Large intestine (tissue), 3 donors: ENCODE measurements around the gene FRMD3. TPM values are rescaled to one million over a fixed set of nuclear protein-coding genes. Genes with fewer than 3 reads are reported as not detected.

ENCODE experiments used
- DNase-seq, 2 donors: peaks; one replicate each; pipeline versions ENCODE4 v3.0.0 to v3.0.0-alpha.2; 2013
- H3K27ac ChIP-seq: one replicate; pipeline ENCODE4 v1.5.1; 2013; ENCODE audit warnings: low read length
- H3K27me3 ChIP-seq: 2 replicates; pipeline ENCODE4 v1.6.1; 2013; ENCODE audit warnings: low read length; ENCODE audit not compliant: control insufficient read depth, insufficient read depth
- H3K36me3 ChIP-seq: 2 replicates; pipeline ENCODE4 v1.6.1; 2013; ENCODE audit warnings: low read length; ENCODE audit not compliant: control insufficient read depth, insufficient read depth
- H3K4me1 ChIP-seq: one replicate; pipeline ENCODE4 v1.6.1; 2013; ENCODE audit warnings: low read length; ENCODE audit not compliant: control insufficient read depth, insufficient read depth
- H3K4me3 ChIP-seq: one replicate; pipeline ENCODE4 v1.5.1; 2013; ENCODE audit warnings: low read length
- H3K9me3 ChIP-seq: one replicate; pipeline ENCODE4 v1.6.1; 2013; ENCODE audit warnings: mild to moderate bottlenecking, low read depth, low read length, moderate library complexity; ENCODE audit not compliant: control insufficient read depth
- WGBS: methylation state at CpG from one replicate; pipeline ENCODE4 v1.1.5; 2013; ENCODE audit warnings: low lambda C conversion rate; ENCODE audit not compliant: insufficient coverage; 5-methylcytosine and 5-hydroxymethylcytosine counted together
- polyA plus RNA-seq: library from polyadenylated mRNA; unstranded; fragments of 120-200 nt; gene quantifications from one replicate; pipeline ENCODE4 v1.2.1, GENCODE V29; 2013

FRMD3 gene
- polyA plus RNA-seq, 1 donor = 4.4 TPM

DNA sequence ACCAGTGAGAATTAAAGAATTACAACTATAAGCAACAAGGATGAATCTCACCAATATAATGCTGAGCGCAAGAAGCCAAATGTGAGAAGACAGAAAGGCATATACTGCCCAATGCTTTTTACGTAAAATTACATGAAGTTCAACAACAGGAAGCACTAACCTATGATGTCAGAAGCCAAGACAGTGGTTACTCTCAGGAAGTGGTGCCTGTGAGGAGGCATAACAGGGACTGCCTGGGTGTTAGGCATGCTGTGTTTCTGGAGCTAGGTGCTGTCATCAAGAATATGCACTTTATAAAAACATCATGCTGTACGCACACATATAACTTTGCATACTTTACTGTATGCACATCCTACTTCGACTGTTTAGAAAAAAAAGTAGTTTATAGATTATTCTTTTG is 30.1 kb downstream of the FRMD3 start:
- DNase-seq = no peak
- no peak overlapping the region for H3K4me3 ChIP-seq
- H3K9me3 ChIP-seq = no peaks in the 10 kb centered on the region
- no CpG with 5 or more reads among the region's 4 CpGs for WGBS
- H3K27ac ChIP-seq = no peak overlapping the region
- no peaks in the 10 kb centered on the region for H3K4me1 ChIP-seq
- H3K27me3 ChIP-seq = no peaks in the 10 kb centered on the region
- H3K36me3 ChIP-seq = no peaks in the 10 kb centered on the region

DNA sequence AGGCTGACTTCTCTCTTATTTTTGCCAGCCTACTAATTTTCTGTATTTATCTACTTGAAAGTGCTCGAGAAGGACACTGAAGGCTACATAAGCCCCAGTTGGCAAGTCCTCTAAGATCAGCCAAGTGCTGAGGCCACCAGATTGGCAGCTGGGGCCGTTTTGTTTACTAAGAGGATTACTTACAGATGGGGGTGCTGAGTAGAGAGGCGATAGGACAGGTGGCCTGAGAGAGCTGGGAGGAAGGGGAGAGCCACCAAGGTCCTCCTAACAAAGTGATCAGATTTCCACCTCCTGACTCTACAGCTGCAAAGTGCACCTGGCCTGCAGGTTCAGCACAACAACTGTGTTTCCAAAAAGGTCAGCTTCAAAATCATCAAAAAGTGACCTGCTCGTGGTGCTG is 32.9 kb downstream of the FRMD3 start:
- no CpG with 5 or more reads among the region's 4 CpGs for WGBS

DNA sequence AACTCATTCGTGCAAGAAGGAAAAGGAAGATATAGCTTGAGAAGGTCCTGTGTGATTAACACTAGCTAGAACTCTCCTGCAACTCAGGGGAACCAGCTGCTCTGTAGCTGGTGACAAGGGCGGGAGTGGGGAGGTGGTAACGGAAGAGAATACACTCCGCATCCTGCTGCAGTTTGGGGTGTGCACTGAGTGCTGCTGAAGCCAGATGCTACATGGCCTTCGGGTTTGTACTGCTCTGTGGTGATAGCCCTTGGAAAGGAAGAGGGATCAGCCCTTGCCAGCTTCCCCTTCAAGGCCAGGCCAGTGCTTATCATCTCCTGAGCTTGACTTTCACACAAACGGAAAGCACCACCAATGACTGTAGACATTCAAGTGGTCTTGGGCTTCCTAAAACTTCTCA is 34.3 kb downstream of the FRMD3 start:
- Histone ChIP-seq H3K36me3 (no peaks in the 10 kb centered on the region), H3K4me3 (no peak overlapping the region), H3K4me1 (no peaks in the 10 kb centered on the region), H3K27me3 (no peaks in the 10 kb centered on the region), H3K27ac (no peak overlapping the region), H3K9me3 (no peaks in the 10 kb centered on the region)
- DNase-seq = no peak
- WGBS = no CpG with 5 or more reads among the region's 6 CpGs

More for the DNA sequence above, 32.9 kb downstream of the FRMD3 start:
- Histone ChIP-seq H3K9me3 (no peaks in the 10 kb centered on the region), H3K27ac (no peak overlapping the region), H3K27me3 (no peaks in the 10 kb centered on the region), H3K4me3 (no peak overlapping the region), H3K4me1 (no peaks in the 10 kb centered on the region), H3K36me3 (no peaks in the 10 kb centered on the region)
- no peak for DNase-seq

DNA sequence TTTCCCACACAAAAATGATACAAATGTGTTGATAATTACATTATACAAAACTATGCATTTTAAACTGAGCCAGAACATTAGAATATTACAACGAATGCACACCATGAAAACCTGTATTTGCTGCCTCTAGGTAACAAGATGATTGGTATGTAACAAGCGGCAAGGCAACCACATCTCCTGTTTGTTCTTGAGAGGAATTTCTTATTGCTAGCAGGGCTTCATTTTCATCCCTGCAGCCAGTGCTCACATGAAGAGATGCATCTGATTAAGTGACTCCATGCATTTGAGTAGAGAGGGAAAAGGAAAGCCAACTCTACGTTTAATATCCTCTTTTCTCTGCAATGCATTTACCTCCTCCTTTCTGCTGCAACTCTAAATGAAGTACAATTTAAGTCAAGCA is 36.6 kb downstream of the FRMD3 start:
- H3K4me3 ChIP-seq = no peak overlapping the region
- H3K4me1 ChIP-seq = no peaks in the 10 kb centered on the region
- H3K27me3 ChIP-seq = no peaks in the 10 kb centered on the region
- H3K9me3 ChIP-seq = no peaks in the 10 kb centered on the region
- no peak for DNase-seq
- H3K36me3 ChIP-seq = no peaks in the 10 kb centered on the region
- WGBS = 60% methylated on average over 1 of the region's 3 CpGs
- H3K27ac ChIP-seq = no peak overlapping the region

DNA sequence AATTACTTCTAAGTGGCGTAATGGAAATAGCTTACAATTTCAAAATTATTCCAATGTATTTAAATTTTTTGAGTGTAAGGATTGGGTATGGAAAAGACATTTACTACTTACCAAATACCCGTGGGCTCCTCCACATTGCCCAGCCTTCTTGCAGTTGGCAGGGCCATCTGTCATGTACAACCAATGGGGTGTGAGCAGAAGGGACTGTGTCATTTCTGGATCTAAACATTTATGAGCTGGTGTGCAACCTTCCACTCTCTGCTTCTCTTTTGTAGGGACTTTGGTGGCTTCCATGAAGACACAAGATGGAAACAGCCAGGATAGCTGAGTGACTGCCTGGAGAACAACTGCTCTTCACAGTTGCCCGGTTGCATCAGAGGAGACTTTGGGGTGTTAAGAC is 40.8 kb downstream of the FRMD3 start:
- H3K9me3 ChIP-seq = no peaks in the 10 kb centered on the region
- no peaks in the 10 kb centered on the region for H3K4me1 ChIP-seq
- DNase-seq = no peak
- no peaks in the 10 kb centered on the region for H3K27me3 ChIP-seq
- no peak overlapping the region for H3K27ac ChIP-seq
- no peaks in the 10 kb centered on the region for H3K36me3 ChIP-seq
- H3K4me3 ChIP-seq = no peak overlapping the region
- WGBS = 100% methylated on average over 1 of the region's 3 CpGs

DNA sequence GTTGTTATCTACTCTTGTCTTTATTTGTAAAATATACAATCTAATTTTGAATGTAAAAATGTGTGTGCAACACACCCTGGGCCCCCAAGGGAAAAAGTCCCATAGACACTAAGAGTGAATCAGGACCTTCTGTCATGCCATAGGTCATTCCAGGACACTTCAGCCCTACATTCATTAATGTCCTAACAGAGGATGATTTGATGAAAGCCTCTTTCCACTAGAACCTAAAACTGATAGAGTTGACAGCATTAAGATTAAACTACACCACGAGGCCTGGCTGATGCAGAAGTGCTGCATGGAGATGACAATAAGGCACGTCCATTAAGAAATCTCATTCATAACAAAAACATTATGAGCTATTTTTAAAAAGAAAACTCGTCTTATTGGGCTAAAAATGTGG is 46.2 kb downstream of the FRMD3 start:
- no CpG with 5 or more reads among the region's 3 CpGs for WGBS
- Histone ChIP-seq H3K9me3 (no peaks in the 10 kb centered on the region), H3K4me1 (no peaks in the 10 kb centered on the region), H3K36me3 (no peaks in the 10 kb centered on the region), H3K4me3 (no peak overlapping the region), H3K27me3 (no peaks in the 10 kb centered on the region), H3K27ac (no peak overlapping the region)
- no peak for DNase-seq

DNA sequence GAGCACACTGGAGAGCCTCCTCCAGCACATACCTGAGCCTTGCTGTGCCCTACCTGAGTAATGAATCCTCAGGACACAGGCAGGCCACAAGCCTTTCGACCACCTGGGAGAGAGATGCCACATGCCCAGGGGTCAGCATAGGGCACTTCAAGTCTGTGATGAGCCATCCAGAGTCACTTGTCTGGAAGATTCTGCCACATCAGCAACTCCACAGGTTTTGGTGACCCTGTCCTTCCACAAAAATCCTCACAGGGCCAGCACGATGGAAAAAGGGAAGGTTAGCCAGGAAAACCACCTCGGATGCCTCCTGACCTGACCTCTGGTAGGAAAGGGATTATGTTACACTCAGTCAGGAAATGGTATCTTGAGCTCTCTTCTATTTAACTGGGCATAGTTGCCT is 46.8 kb downstream of the FRMD3 start:
- no peak for DNase-seq
- H3K27me3 ChIP-seq = no peaks in the 10 kb centered on the region

DNA sequence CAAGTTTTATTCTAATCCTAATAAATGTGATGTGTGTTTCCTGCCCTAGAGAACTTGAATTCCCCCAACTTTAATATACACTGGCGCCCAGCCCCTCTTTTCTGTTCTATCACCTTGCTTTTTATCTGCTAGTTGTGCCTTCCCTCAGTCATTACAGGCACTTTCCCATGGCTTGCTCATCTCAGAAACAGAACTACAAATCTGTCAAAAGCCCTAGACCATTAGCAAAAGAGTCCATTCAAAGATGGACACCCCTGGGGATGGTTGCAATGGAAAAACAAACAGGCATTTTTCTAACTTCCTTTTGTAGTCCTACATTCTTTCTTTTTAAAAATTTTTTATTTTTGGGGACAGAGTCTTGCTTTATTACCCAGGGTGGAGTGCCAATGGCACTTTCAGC is 48.2 kb downstream of the FRMD3 start:
- no peak for DNase-seq
- no peaks in the 10 kb centered on the region for H3K36me3 ChIP-seq
- no CpG with 5 or more reads among the region's 1 CpG for WGBS

More for the DNA sequence above, 46.8 kb downstream of the FRMD3 start:
- no peaks in the 10 kb centered on the region for H3K9me3 ChIP-seq
- H3K36me3 ChIP-seq = no peaks in the 10 kb centered on the region
- H3K27ac ChIP-seq = no peak overlapping the region
- no CpG with 5 or more reads among the region's 3 CpGs for WGBS
- no peak overlapping the region for H3K4me3 ChIP-seq
- no peaks in the 10 kb centered on the region for H3K4me1 ChIP-seq

DNA sequence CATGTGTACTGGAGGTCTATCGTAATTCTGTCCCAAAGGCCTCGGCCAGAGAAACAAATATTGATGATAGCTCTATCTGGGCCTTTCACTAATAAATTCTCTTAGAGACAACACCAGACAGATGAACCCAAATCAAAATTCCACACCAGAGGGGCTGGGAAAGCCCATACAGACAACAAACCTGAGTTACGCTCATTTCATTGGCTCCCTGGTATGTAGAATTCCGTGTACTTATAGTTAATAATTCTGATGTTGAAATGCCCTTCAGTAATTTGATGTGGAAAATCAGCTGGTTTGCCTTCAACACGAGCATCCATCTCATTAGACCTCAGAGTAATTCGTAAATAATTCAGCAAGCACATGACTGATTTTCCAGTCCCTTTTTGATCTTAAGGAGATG is 53.2 kb downstream of the FRMD3 start:
- Histone ChIP-seq H3K4me3 (no peak overlapping the region), H3K36me3 (no peaks in the 10 kb centered on the region), H3K27ac (no peak overlapping the region), H3K27me3 (no peaks in the 10 kb centered on the region), H3K4me1 (no peaks in the 10 kb centered on the region), H3K9me3 (no peaks in the 10 kb centered on the region)
- 80% methylated on average over 1 of the region's 6 CpGs for WGBS
- DNase-seq = no peak

More for the DNA sequence above, 48.2 kb downstream of the FRMD3 start:
- Histone ChIP-seq H3K27me3 (no peaks in the 10 kb centered on the region), H3K27ac (no peak overlapping the region), H3K9me3 (no peaks in the 10 kb centered on the region), H3K4me3 (no peak overlapping the region), H3K4me1 (no peaks in the 10 kb centered on the region)

DNA sequence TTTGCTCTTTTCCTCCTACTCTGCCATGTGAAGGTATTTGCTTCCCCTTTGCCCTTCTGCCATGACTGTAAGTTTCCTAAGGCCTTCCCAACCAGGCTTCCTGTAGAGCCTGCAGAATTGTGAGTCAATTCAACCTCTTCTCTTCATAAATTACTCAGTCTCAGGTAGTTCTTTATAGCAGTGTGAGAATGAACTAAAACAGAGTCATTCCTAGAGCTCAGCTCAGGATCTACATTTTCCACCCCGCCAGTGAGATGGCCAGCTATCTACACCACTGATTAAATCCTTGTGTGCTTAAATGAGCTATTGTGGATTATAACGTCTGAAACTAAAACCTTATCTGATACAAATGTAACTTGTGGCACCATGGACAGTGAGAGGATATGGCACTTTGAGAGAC is 55.0 kb downstream of the FRMD3 start:
- Histone ChIP-seq H3K9me3 (peaks cover 8% of the 10 kb centered on the region), H3K4me3 (no peak overlapping the region), H3K27me3 (no peaks in the 10 kb centered on the region), H3K36me3 (no peaks in the 10 kb centered on the region), H3K4me1 (no peaks in the 10 kb centered on the region), H3K27ac (no peak overlapping the region)
- DNase-seq = no peak
- WGBS = 60% methylated on average over 2 of the region's 2 CpGs

DNA sequence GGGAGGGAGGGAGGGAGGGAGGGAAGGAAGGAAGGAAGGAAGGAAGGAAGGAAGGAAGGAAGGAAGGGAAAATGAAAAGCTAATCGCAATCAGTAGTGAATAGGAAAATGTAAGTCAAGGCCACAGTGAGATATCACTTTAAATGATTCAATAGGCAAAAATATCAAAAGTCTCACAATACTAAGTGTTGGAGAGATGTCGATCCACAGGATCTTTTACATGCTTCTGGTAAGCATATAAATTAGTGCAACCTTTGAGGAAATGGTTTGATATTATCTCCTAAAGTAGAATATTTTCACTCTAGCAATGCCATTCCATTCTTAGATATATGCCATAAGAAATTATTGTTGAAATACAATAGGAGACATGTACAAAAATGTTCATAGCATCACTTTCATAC is 58.4 kb downstream of the FRMD3 start:
- no peak overlapping the region for H3K27ac ChIP-seq
- H3K4me3 ChIP-seq = no peak overlapping the region
- H3K27me3 ChIP-seq = no peaks in the 10 kb centered on the region
- H3K36me3 ChIP-seq = no peaks in the 10 kb centered on the region
- H3K9me3 ChIP-seq = peaks cover 8% of the 10 kb centered on the region
- 100% methylated on average over 2 of the region's 2 CpGs for WGBS
- no peak for DNase-seq
- peaks cover 2% of the 10 kb centered on the region for H3K4me1 ChIP-seq
